ENCODE results near the gene ACACB. TPM values are rescaled to one million over a fixed set of nuclear protein-coding genes. Genes with fewer than 3 reads are reported as not detected.

Gene ACACB
- total and polyA plus RNA-seq, 2 experiments from 2014 or later = 6.2 to 15.4 TPM

DNA sequence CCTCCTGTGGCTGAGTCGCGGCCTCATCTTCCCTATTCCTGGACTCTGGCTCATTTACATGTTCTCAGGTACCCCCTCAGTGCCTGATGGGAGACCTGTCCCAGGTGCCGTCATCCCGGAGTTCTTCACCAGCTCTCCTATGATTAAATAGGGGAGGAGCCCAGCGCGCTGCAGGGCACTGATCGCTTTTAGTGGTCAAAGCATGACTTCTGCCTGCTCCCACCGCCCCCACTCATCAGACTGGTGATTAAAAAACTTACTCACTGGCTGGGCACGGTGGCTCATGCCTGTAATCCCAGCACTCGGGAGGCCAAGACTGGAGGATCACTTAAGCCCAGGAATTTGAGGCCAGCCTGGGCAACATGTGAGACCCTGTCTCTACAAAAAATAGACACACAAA lies 106.8 kb downstream of the ACACB start (continued):
- TF ChIP-seq, protein P1, sequence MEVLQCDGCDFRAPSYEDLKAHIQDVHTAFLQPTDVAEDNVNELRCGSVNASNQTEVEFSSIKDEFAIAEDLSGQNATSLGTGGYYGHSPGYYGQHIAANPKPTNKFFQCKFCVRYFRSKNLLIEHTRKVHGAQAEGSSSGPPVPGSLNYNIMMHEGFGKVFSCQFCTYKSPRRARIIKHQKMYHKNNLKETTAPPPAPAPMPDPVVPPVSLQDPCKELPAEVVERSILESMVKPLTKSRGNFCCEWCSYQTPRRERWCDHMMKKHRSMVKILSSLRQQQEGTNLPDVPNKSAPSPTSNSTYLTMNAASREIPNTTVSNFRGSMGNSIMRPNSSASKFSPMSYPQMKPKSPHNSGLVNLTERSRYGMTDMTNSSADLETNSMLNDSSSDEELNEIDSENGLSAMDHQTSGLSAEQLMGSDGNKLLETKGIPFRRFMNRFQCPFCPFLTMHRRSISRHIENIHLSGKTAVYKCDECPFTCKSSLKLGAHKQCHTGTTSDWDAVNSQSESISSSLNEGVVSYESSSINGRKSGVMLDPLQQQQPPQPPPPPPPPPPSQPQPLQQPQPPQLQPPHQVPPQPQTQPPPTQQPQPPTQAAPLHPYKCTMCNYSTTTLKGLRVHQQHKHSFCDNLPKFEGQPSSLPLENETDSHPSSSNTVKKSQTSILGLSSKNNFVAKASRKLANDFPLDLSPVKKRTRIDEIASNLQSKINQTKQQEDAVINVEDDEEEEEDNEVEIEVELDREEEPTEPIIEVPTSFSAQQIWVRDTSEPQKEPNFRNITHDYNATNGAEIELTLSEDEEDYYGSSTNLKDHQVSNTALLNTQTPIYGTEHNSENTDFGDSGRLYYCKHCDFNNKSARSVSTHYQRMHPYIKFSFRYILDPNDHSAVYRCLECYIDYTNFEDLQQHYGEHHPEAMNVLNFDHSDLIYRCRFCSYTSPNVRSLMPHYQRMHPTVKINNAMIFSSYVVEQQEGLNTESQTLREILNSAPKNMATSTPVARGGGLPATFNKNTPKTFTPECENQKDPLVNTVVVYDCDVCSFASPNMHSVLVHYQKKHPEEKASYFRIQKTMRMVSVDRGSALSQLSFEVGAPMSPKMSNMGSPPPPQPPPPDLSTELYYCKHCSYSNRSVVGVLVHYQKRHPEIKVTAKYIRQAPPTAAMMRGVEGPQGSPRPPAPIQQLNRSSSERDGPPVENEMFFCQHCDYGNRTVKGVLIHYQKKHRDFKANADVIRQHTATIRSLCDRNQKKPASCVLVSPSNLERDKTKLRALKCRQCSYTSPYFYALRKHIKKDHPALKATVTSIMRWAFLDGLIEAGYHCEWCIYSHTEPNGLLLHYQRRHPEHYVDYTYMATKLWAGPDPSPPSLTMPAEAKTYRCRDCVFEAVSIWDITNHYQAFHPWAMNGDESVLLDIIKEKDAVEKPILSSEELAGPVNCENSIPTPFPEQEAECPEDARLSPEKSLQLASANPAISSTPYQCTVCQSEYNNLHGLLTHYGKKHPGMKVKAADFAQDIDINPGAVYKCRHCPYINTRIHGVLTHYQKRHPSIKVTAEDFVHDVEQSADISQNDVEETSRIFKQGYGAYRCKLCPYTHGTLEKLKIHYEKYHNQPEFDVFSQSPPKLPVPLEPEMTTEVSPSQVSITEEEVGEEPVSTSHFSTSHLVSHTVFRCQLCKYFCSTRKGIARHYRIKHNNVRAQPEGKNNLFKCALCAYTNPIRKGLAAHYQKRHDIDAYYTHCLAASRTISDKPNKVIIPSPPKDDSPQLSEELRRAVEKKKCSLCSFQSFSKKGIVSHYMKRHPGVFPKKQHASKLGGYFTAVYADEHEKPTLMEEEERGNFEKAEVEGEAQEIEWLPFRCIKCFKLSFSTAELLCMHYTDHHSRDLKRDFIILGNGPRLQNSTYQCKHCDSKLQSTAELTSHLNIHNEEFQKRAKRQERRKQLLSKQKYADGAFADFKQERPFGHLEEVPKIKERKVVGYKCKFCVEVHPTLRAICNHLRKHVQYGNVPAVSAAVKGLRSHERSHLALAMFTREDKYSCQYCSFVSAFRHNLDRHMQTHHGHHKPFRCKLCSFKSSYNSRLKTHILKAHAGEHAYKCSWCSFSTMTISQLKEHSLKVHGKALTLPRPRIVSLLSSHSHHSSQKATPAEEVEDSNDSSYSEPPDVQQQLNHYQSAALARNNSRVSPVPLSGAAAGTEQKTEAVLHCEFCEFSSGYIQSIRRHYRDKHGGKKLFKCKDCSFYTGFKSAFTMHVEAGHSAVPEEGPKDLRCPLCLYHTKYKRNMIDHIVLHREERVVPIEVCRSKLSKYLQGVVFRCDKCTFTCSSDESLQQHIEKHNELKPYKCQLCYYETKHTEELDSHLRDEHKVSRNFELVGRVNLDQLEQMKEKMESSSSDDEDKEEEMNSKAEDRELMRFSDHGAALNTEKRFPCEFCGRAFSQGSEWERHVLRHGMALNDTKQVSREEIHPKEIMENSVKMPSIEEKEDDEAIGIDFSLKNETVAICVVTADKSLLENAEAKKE (CRISPR knock-in tag; IDR thresholded peaks at IDR 0.05) = no peak
- TF ChIP-seq EZH2 (IDR thresholded peaks at IDR 0.05; ENCODE audit: low read depth, unreplicated experiment) (no peak), ZNF114 (CRISPR knock-in tag; IDR thresholded peaks at IDR 0.05) (no peak), CREB1 (CRISPR knock-in tag; IDR thresholded peaks at IDR 0.05; ENCODE audit: low read depth) (no peak), EZH2phosphoT487 (IDR thresholded peaks at IDR 0.05; ENCODE audit: unreplicated experiment) (no peak), STAT1 (IDR thresholded peaks at IDR 0.05; ENCODE audit: unreplicated experiment) (no peak)
- TF ChIP-seq, protein P2, sequence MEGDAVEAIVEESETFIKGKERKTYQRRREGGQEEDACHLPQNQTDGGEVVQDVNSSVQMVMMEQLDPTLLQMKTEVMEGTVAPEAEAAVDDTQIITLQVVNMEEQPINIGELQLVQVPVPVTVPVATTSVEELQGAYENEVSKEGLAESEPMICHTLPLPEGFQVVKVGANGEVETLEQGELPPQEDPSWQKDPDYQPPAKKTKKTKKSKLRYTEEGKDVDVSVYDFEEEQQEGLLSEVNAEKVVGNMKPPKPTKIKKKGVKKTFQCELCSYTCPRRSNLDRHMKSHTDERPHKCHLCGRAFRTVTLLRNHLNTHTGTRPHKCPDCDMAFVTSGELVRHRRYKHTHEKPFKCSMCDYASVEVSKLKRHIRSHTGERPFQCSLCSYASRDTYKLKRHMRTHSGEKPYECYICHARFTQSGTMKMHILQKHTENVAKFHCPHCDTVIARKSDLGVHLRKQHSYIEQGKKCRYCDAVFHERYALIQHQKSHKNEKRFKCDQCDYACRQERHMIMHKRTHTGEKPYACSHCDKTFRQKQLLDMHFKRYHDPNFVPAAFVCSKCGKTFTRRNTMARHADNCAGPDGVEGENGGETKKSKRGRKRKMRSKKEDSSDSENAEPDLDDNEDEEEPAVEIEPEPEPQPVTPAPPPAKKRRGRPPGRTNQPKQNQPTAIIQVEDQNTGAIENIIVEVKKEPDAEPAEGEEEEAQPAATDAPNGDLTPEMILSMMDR (conservative IDR thresholded peaks at IDR 0.05; ENCODE audit: low read depth in 2 of 2) = no peak

DNA sequence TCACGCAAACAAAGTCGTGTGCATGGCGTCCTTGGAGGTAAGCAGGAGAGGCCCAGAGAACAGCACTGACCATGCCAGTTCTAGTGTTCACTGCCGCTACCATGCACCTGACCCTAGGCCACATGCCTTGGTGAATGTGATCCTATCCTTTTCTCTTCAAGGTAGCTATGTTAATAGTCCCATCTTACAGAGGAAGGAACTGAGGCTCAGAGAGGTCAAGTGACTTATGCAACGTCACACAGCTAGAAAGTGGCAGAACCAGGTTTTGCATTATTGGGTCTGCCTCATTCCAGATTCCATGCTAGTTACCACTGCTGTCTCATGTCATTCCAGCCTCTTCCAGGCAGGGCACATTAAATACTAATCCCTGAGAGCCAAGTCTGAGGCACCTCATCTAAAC lies 107.5 kb downstream of the ACACB start:
- Histone ChIP-seq H3K4me2 (no peak overlapping the region), H4K20me1 (replicated peaks; ENCODE audit: insufficient read depth) (no peaks in the 10 kb centered on the region), H3K27ac (ENCODE audit: low read depth) (no peak overlapping the region), H3K27me3 (ENCODE audit: insufficient read depth) (no peaks in the 10 kb centered on the region), H3K4me1 (ENCODE audit: insufficient read depth) (no peaks in the 10 kb centered on the region), H3K36me3 (ENCODE audit: insufficient read depth) (no peaks in the 10 kb centered on the region; the same call in 1 of the 2 replicates), H3K79me2 (replicated peaks; ENCODE audit: insufficient read depth) (no peaks in the 10 kb centered on the region), H3F3A (replicated peaks; ENCODE audit: low read depth) (no peaks in the 10 kb centered on the region), H2AFZ (no peak overlapping the region), H3K4me3 (no peak overlapping the region), H3K9me2 (ENCODE audit: insufficient read depth) (no peaks in the 10 kb centered on the region)
- Mint-ChIP-seq H3K27me3 (ENCODE audit: insufficient read depth, low read depth, poor library complexity) (peaks cover 2% of the 10 kb centered on the region), H3K27ac (0 out of 2 replicates have a peak overlapping the region, but pooled peaks have one; percentile 56), H3K36me3 (ENCODE audit: low read depth) (peaks cover 2% of the 10 kb centered on the region; the same call in 2 of the 3 replicates), H3K4me1 (no peaks in the 10 kb centered on the region), H3K9me3 (no peaks in the 10 kb centered on the region), H3K4me3 (no peak overlapping the region)
- no peak for DNase-seq (ENCODE audit: low spot score)
- ATAC-seq = no peak
- TF ChIP-seq NANOG (IDR thresholded peaks at IDR 0.05; ENCODE audit: borderline replicate concordance) (no peak), ZNF331 (CRISPR knock-in tag; IDR thresholded peaks at IDR 0.05; ENCODE audit: low read depth) (no peak), JUNB (IDR thresholded peaks at IDR 0.05; ENCODE audit: unreplicated experiment) (no peak), STAT1 (IDR thresholded peaks at IDR 0.05; ENCODE audit: unreplicated experiment) (no peak), ZNF114 (CRISPR knock-in tag; IDR thresholded peaks at IDR 0.05) (no peak)

All from GM23338 (cell line).